Lower leg skin (tissue), 3 donors: ENCODE results near the gene STARD13.

Experiments used
- CTCF ChIP-seq, 3 donors: fragments of 450-650 bp; IDR thresholded peaks; one replicate each; pipeline ENCODE4 v1.5.1; 2016; ENCODE audit warnings: antibody characterized with exemption in 3 of 3, mild to moderate bottlenecking in 3 of 3, moderate library complexity in 2 of 3
- POLR2A ChIP-seq, 2 donors: fragments of 450-650 bp; IDR thresholded peaks; one replicate each; pipeline ENCODE4 v1.6.1; 2016 to 2017; ENCODE audit warnings: antibody characterized with exemption in 2 of 2, mild to moderate bottlenecking in 1 of 2, moderate library complexity in 1 of 2

GRCh38 chr13:33244210-33244906, 41.2 kb downstream of the STARD13 start:
- TF ChIP-seq CTCF (IDR thresholded peaks at IDR 0.05) (no peak), POLR2A (IDR thresholded peaks at IDR 0.05) (no peak)
